A673 (cell line): ENCODE data around the gene KRTAP25-1.

Experiments
- EZH2 ChIP-seq: fragments of 200-600 bp; sonication (generic); IDR thresholded peaks from 2 replicates; pipeline ENCODE4 v1.6.1; 2017; ENCODE audit warnings: borderline replicate concordance, low read depth, mild to moderate bottlenecking, mixed read lengths, antibody characterized with exemption, low read length; ENCODE audit not compliant: poor library complexity, severe bottlenecking
- TF ChIP-seq, protein P1 (sequence below): fragments of 300-800, 200-600 bp; sonication (generic); conservative IDR thresholded peaks from 2 replicates; pipeline ENCODE4 v1.5.1; 2017; ENCODE audit warnings: low read depth, mild to moderate bottlenecking, antibody characterized with exemption, low read length, moderate library complexity, mixed read lengths

DNA sequence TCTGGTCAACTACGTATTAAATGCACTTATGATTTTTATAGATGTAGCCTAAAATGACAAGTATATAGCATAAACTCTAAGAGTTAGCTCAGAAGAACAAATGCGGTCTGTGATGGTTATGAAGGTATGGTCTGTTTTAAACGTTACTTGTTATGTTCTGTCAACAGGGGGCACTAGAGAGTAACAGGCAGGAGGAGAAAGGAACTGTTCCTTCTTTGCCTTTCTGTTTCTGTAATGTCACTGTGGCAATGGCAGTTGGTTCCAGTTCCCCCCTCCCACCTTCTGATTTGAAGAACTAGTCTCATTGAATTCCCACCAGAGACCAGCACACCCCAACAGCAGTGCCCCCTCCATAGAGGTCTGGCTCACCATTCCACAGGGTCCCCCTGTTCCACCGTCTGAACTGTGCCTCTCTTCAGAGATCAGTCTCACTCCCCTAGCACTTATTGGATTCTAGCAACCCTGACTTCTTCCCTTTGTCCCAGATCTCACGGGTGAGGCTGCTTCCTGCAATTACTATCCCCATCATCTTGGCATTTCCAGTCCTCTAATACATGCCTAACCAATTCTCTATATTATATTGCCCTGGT lies 20.6 kb downstream of the KRTAP25-1 start:
- TF ChIP-seq, protein P1, sequence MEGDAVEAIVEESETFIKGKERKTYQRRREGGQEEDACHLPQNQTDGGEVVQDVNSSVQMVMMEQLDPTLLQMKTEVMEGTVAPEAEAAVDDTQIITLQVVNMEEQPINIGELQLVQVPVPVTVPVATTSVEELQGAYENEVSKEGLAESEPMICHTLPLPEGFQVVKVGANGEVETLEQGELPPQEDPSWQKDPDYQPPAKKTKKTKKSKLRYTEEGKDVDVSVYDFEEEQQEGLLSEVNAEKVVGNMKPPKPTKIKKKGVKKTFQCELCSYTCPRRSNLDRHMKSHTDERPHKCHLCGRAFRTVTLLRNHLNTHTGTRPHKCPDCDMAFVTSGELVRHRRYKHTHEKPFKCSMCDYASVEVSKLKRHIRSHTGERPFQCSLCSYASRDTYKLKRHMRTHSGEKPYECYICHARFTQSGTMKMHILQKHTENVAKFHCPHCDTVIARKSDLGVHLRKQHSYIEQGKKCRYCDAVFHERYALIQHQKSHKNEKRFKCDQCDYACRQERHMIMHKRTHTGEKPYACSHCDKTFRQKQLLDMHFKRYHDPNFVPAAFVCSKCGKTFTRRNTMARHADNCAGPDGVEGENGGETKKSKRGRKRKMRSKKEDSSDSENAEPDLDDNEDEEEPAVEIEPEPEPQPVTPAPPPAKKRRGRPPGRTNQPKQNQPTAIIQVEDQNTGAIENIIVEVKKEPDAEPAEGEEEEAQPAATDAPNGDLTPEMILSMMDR: peak; percentile 69
- TF ChIP-seq EZH2: no peak
